Heart left ventricle (tissue), 16 donors: ENCODE data around the gene RFNG. TPM values are rescaled to one million over a fixed set of nuclear protein-coding genes. Genes with fewer than 3 reads are reported as not detected.

Experiments used
- ATAC-seq, 4 donors: fragments of 200-7000 bp; cut with Tn5 transposase; one replicate each; pipeline ENCODE4 v1.9.1; 2020 to 2022; ENCODE audit warnings: moderate library complexity in 4 of 4, mild to moderate bottlenecking in 3 of 4, moderate number of reproducible peaks in 1 of 4
- DNase-seq, 5 donors: peaks; one replicate each; pipeline ENCODE4 v3.0.0-alpha.2; 2020
- H3K27ac ChIP-seq, 12 donors: fragments of 200-600 bp; sonication (generic) in 4 of 12; one replicate each; pipeline versions ENCODE4 v1.5.0 to v1.8.0; 2016 to 2022; ENCODE audit warnings: mild to moderate bottlenecking in 2 of 12
- H3K27me3 ChIP-seq, 9 donors: fragments of 200-600 bp; sonication (generic) in 2 of 9; one replicate each; pipeline versions ENCODE4 v1.5.1 to v1.8.0; 2016 to 2022; ENCODE audit warnings: mild to moderate bottlenecking in 3 of 9
- H3K36me3 ChIP-seq, 9 donors: fragments of 200-600 bp; sonication (generic) in 2 of 9; one replicate each; pipeline versions ENCODE4 v1.5.0 to v1.8.0; 2018 to 2022; ENCODE audit warnings: mild to moderate bottlenecking in 2 of 9
- H3K4me1 ChIP-seq, 12 donors: fragments of 200-600 bp; sonication (generic) in 4 of 12; one replicate each; pipeline versions ENCODE4 v1.5.0 to v1.8.0; 2016 to 2022; ENCODE audit warnings: mild to moderate bottlenecking in 3 of 12
- H3K4me3 ChIP-seq, 12 donors: fragments of 200-600 bp; sonication (generic) in 4 of 12; one replicate each; pipeline versions ENCODE4 v1.5.0 to v1.8.0; 2017 to 2022; ENCODE audit warnings: mild to moderate bottlenecking in 9 of 12, moderate library complexity in 4 of 12
- H3K9me3 ChIP-seq, 12 donors: fragments of 200-600 bp; sonication (generic) in 4 of 12; one replicate each; pipeline versions ENCODE4 v1.5.0 to v1.8.0; 2016 to 2022; ENCODE audit warnings: mild to moderate bottlenecking in 1 of 12
- POLR2A ChIP-seq, 2 donors: fragments of 450-650 bp; IDR thresholded peaks; one replicate each; pipeline ENCODE4 v1.6.1; 2017; ENCODE audit warnings: antibody characterized with exemption in 2 of 2, mild to moderate bottlenecking in 2 of 2, moderate library complexity in 2 of 2
- WGBS, 4 donors: extraction: QIAGEN DNeasy Blood & Tissue Kit in 2 of 4; methylation state at CpG; one replicate each; pipeline versions ENCODE4 v1.1.5 to v1.1.7; 2013 to 2018; 5-methylcytosine and 5-hydroxymethylcytosine counted together
- intact Hi-C, 10 donors: fragments of 100-400 bp; cut with DNase I; formaldehyde crosslinking; loops; one replicate each; pipeline versions ENCODE4 v1.11.1 to v1.14.2; 2022
- polyA plus RNA-seq, 2 donors: library from polyadenylated mRNA; stranded (reverse); fragments of 200-250 nt; gene quantifications; one replicate each; pipeline ENCODE4 v1.2.3, GENCODE V29; 2013
- total RNA-seq, 9 donors: library from RNA; depleted of rRNA in 2 of 9; stranded (reverse); fragments of >200 nt in 2 of 9; fragmentation: NEBNext Ultra II Directional in 3 of 9; extraction: Animal tissue kit (Norgen Biotek cat#: 25700) in 3 of 9; gene quantifications; one replicate each; pipeline versions ENCODE4 v1.1.0 to v1.2.4, GENCODE V29; 2016 to 2023
- TF ChIP-seq, protein P1 (sequence below), 12 donors: fragments of 200-600 bp; sonication (generic) in 4 of 12; IDR thresholded peaks; one replicate each; pipeline versions ENCODE4 v1.5.0 to v1.8.0; 2018 to 2022; ENCODE audit warnings: antibody characterized with exemption in 12 of 12, mild to moderate bottlenecking in 5 of 12
- donor health status: ischemic (EF 13 %, LVEDD 7.1; RV severe dilation, severe dysfunction).
- donor health status: healthy with polysubstance abuse.
- donor health status: DM: no; HTN: yes; CAD: no.
- donor health status: DM: no; HTN: no; CAD: no.
- donor health status: ischemic (EF 25% LVEDD 6.9; RV normal size, moderate dysfunction).
- donor health status: ischemic (EF 25% LVEDD 5.7; RV mildly dilated, moderate dysfunction).
- donor health status: healthy.
- donor health status: DM: yes; HTN: yes; CAD: no.
- donor health status: ischemic (EF 35%, LVEDD 5.7; RV mildly dilated, moderate dysfunction).
- donor health status: nonischemic (EF 11% LVEDD 7.7; RV severe dilation, severe dysfunction).
- donor health status: DM: yes; HTN: yes; CAD: no.
- donor health status: PGD.
- donor health status: ischemic (EF 29% LVEDD 5.4; RV normal size, mild dysfunction).
- donor health status: nonischemic (EF 23%, LVEDD 6.1; RV moderate dilation, normal function).

Gene RFNG
- total and polyA plus RNA-seq, 11 donors = 16.4 to 30.6 (median 21.2) TPM

DNA sequence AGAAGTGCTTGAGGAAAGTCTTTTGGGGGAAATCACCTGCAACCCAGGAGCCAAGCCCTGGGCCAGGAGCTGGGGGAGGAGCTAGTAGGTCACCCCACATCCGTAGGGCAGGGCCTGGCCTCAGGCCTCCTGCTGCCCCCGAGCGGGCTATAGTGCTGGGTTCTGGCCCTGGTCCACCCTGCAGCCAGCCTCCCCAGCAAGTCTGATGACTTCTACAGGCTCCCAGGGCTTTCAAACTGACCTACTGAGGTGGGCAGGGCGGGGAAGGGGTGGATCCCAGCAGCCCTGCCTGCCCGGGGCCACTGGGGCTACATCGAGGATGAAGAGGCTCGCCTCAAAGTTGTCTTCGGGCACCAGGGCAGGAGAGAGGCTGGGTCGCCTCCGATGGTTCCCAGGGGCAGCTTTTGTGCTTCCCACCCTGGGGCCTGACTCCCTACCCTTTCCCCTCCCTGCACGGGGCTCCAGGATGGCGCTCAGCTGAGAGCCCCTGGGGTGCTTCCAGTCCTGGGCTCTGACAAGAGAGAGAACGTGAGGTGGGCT, 33.9 kb downstream of the RFNG start:
- ATAC-seq = no peak
- H3K9me3 ChIP-seq = no peaks in the 10 kb centered on the region
- WGBS, 4 donors = 80 to 86% (median 81%) methylated on average over 1 to 13 of the region's 13 CpGs
- TF ChIP-seq, protein P1, sequence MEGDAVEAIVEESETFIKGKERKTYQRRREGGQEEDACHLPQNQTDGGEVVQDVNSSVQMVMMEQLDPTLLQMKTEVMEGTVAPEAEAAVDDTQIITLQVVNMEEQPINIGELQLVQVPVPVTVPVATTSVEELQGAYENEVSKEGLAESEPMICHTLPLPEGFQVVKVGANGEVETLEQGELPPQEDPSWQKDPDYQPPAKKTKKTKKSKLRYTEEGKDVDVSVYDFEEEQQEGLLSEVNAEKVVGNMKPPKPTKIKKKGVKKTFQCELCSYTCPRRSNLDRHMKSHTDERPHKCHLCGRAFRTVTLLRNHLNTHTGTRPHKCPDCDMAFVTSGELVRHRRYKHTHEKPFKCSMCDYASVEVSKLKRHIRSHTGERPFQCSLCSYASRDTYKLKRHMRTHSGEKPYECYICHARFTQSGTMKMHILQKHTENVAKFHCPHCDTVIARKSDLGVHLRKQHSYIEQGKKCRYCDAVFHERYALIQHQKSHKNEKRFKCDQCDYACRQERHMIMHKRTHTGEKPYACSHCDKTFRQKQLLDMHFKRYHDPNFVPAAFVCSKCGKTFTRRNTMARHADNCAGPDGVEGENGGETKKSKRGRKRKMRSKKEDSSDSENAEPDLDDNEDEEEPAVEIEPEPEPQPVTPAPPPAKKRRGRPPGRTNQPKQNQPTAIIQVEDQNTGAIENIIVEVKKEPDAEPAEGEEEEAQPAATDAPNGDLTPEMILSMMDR (IDR thresholded peaks at IDR 0.05) = no peak
- TF ChIP-seq POLR2A (IDR thresholded peaks at IDR 0.05) = no peak
- no peak overlapping the region for H3K27ac ChIP-seq
- no peak for DNase-seq
- H3K4me3 ChIP-seq = no peak overlapping the region
- H3K27me3 ChIP-seq = no peaks in the 10 kb centered on the region
- peaks cover 5 to 41% (median 18%) of the 10 kb centered on the region in 12 donors for H3K4me1 ChIP-seq
- H3K36me3 ChIP-seq = peaks cover 0 to 21% (median 6%) of the 10 kb centered on the region in 9 donors
- intact Hi-C loops = loop anchor here in 1 of 10 donors (2.0 kb wide), 1 partner anchor 59 kb away; no protein-coding TSS in a partner anchor

DNA sequence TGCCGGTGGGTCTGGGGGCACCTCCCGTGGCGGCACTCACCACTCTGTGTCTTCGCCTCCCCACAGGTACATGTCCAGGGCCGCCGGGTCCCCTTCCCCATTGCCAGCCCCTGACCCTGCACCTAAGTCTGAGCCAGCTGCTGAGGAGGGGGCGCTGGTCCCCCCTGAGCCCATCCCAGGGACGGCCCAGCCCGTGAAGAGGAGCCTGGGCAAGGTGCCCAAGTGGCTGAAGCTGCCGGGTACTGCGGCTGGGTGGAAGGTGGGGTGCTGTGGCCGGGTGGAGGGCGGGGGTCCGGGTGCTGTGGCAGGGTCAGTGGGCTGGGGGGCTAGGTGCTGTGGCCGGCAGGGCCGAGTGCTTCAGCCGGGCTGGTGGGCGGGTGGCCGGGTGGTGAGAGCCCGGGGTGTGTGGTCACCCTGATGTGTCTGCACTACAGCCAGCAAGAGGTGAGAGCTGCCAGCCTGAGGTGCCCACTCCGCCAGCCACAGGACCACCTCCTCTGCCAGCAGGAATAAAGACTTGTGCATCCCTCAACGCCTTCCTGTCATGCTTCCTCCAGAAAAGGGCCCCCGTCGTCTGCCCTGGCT, 34.6 kb downstream of the RFNG start:
- intact Hi-C loops = no loop called here
- WGBS, 4 donors = 77 to 88% (median 86%) methylated on average over 20 to 24 of the region's 24 CpGs
- Histone ChIP-seq H3K27ac (no peak overlapping the region), H3K4me1 (peaks cover 2 to 39% (median 15%) of the 10 kb centered on the region in 12 donors), H3K27me3 (no peaks in the 10 kb centered on the region), H3K9me3 (no peaks in the 10 kb centered on the region), H3K4me3 (no peak overlapping the region), H3K36me3 (peaks cover 0 to 21% (median 6%) of the 10 kb centered on the region in 9 donors)
- no peak for TF ChIP-seq POLR2A (IDR thresholded peaks at IDR 0.05)
- TF ChIP-seq, protein P1 (IDR thresholded peaks at IDR 0.05) = no peak
- no peak for ATAC-seq
- DNase-seq = no peak

DNA sequence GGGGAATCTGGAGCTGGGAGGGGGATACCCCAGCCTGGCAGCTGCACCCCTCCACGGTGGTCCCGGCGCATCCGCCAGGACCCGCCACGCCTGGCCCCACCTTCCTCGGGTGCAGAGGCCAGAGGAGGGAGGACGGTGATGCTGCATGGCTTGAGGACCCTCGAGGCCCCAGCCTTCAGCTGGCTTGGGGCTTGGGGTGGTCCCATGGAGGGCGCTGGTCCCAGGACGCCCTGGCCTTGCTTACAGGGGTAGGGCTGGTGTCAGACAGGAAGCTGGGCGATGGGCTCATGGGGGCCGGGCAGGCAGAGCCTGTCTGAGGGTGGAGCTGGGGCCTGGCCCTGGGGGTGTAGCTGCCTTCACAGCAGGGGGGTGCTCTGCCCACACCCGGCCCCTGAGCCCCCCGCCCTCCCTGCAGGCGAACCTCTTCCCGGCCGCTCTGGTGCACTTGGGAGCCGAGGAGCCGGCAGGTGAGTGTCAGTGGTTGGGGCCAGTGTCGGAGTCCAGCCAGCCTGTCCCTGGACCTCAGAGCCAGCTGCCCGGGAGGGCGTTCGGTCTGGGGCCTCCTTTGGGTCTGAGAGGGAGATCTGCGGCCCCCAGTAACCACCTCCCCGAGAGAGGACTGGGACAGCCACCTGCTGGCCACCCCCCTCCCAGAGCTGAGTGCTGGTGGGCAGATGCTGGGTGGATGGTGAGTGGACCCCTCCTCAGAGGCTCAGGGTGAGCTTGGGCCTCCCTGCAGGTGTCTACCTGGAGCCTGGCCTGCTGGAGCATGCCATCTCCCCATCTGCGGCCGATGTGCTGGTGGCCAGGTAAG, 35.3 kb downstream of the RFNG start:
- WGBS, 4 donors = 91 to 94% (median 92%) methylated on average over 25 to 28 of the region's 28 CpGs; no CpG with 5 or more reads in 1 of the 4 donors
- Histone ChIP-seq H3K9me3 (no peaks in the 10 kb centered on the region), H3K4me3 (no peak overlapping the region), H3K27ac (no peak overlapping the region), H3K36me3 (peaks cover 0 to 26% (median 6%) of the 10 kb centered on the region in 9 donors), H3K4me1 (peaks cover 0 to 32% (median 8%) of the 10 kb centered on the region in 12 donors), H3K27me3 (no peaks in the 10 kb centered on the region)
- DNase-seq = no peak
- intact Hi-C loops = no loop called here
- TF ChIP-seq, protein P1 (IDR thresholded peaks at IDR 0.05) = no peak
- no peak for TF ChIP-seq POLR2A (IDR thresholded peaks at IDR 0.05)
- no peak for ATAC-seq
